Left ventricle myocardium inferior (tissue), 1 donor: ENCODE results near the gene LAMTOR1. TPM values are rescaled to one million over a fixed set of nuclear protein-coding genes. Genes with fewer than 3 reads are reported as not detected.

Experiments used
- DNase-seq: peaks from one replicate; pipeline ENCODE4 v3.0.0-alpha.2; 2020
- H3K27ac ChIP-seq: fragments of 200-600 bp; replicated peaks from 2 replicates; pipeline ENCODE4 v1.8.0; 2021
- H3K27me3 ChIP-seq: fragments of 200-600 bp; 2 replicates; pipeline ENCODE4 v1.8.0; 2021; ENCODE audit warnings: low read depth
- H3K36me3 ChIP-seq: fragments of 200-600 bp; 2 replicates; pipeline ENCODE4 v1.8.0; 2021
- H3K4me1 ChIP-seq: fragments of 200-600 bp; 2 replicates; pipeline ENCODE4 v1.8.0; 2021
- H3K4me3 ChIP-seq: fragments of 200-600 bp; 2 replicates; pipeline ENCODE4 v1.8.0; 2021; ENCODE audit warnings: mild to moderate bottlenecking, moderate library complexity
- H3K9me3 ChIP-seq: fragments of 200-600 bp; replicated peaks from 2 replicates; pipeline ENCODE4 v1.8.0; 2021
- CTCF ChIP-seq: fragments of 200-600 bp; IDR thresholded peaks from 2 replicates; pipeline ENCODE4 v1.8.0; 2021; ENCODE audit warnings: antibody characterized with exemption, mild to moderate bottlenecking, borderline replicate concordance
- intact Hi-C: fragments of 100-400 bp; cut with micrococcal nuclease; formaldehyde crosslinking; loops from one replicate; pipeline ENCODE4 v1.11.0; 2022
- total RNA-seq: library from RNA; stranded (reverse); fragmentation: NEBNext Ultra II Directional; extraction: Animal tissue kit (Norgen Biotek cat#: 25700); gene quantifications from one replicate; pipeline ENCODE4 v1.2.1, GENCODE V29; 2021
- donor health status: DM: no; HTN: yes; CAD: no; lungs with severe emphysema.

The LAMTOR1 gene
- total RNA-seq, 1 donor from 2014 or later, result 82.0 TPM

DNA sequence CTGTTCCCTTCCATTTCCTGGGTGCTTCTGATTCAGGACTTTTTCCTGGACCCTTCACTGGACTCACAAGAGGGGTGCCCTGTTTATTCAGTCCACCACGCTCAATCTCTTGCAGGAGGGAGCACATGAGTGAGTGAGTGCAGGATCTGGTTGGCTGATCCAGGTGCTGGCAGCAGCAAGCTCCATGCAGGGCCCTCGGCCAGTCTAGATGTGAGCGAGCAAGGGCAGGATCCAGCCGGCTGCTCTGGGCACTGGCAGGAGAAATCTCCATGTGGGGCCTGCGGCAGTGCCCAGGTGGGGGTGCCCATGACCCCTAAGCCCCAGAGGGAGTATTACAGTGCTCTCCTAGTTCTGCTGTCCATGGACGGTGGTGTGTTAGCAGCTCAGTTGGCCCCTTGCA, 20.9 kb upstream of the LAMTOR1 start:
- Histone ChIP-seq H3K9me3 (no peaks in the 10 kb centered on the region), H3K36me3 (no peaks in the 10 kb centered on the region), H3K4me1 (no peaks in the 10 kb centered on the region), H3K27ac (no peak overlapping the region), H3K4me3 (no peak overlapping the region), H3K27me3 (peaks cover 15% of the 10 kb centered on the region)
- TF ChIP-seq CTCF, result no peak
- DNase-seq, result no peak
- intact Hi-C loops, result no loop called here

- no peaks in the 10 kb centered on the region for H3K36me3 ChIP-seq
- no peaks in the 10 kb centered on the region for H3K9me3 ChIP-seq
- no peak overlapping the region for H3K4me3 ChIP-seq
- H3K27me3 ChIP-seq, result peaks cover 15% of the 10 kb centered on the region
- intact Hi-C loops, result no loop called here
- no peaks in the 10 kb centered on the region for H3K4me1 ChIP-seq
- no peak for DNase-seq
- no peak overlapping the region for H3K27ac ChIP-seq
- TF ChIP-seq CTCF, result no peak
Measured at GRCh38 chr11:72123117-72123653, 20.1 kb upstream of the LAMTOR1 start.

DNA sequence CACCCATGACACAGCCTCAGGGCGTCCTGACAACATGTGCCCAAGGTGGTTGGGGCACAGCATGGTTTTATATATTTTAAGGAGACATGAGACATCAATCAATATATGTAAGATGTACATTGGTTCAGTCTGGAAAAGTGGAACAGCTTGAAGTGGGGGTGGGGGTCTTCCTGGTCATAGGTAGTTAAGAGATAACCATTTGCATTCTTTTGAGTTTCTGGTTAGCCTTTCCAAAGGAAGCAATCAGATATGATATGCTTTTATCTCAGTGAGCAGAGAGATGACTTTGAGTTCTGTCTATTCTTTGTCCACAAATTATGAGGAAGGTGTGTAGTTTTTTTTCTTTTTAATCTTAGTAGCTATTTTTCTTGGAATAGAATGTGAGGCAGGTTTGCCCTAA, 19.5 kb upstream of the LAMTOR1 start:
- no peak for DNase-seq
- TF ChIP-seq CTCF, result no peak
- H3K27me3 ChIP-seq, result peaks cover 15% of the 10 kb centered on the region
- no peak overlapping the region for H3K4me3 ChIP-seq
- no peaks in the 10 kb centered on the region for H3K9me3 ChIP-seq
- H3K27ac ChIP-seq, result no peak overlapping the region
- no peaks in the 10 kb centered on the region for H3K4me1 ChIP-seq
- no peaks in the 10 kb centered on the region for H3K36me3 ChIP-seq
- intact Hi-C loops, result no loop called here

DNA sequence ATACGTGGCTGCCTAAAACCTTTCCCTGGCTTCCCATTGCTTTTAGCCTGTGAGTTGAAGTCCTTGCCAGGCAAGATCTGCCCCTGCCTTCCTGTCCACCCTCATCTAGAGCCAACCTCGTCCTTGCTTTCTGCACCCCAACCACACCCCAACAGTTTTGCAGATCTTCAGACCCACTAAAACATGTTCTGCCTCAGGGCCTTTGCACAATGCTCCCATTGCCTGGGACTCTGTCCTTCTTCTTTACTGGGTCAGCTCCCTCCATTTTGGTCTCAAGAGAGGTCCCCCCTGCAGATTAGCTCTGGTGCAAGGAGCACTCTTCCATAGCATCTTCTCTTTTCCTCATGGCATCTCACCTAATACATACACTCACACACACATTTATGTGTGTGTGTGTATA, 17.8 kb upstream of the LAMTOR1 start:
- no peak for DNase-seq
- Histone ChIP-seq H3K9me3 (no peaks in the 10 kb centered on the region), H3K4me3 (no peak overlapping the region), H3K27me3 (peaks cover 22% of the 10 kb centered on the region), H3K4me1 (no peaks in the 10 kb centered on the region), H3K27ac (no peak overlapping the region), H3K36me3 (no peaks in the 10 kb centered on the region)
- intact Hi-C loops, result no loop called here
- no peak for TF ChIP-seq CTCF

DNA sequence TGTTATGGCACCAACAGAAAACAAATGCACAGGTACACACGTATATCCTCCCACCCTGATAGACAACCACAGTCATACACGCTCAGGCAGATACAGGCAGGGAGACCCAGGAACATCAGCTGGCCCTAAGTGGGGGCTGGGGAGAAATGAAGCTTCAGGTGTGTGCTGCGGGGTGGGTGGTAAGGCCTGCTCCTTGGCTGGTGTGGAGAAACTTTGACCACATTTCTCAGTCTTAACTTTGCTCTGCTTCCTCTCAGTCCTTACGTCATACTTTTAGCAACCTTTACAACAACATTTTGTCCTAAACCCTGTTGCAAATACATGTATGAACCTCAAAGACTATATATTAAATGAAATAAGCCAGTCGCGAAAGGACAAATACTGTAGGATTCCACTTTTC, 16.1 kb upstream of the LAMTOR1 start:
- Histone ChIP-seq H3K27ac (no peak overlapping the region), H3K36me3 (no peaks in the 10 kb centered on the region), H3K4me1 (no peaks in the 10 kb centered on the region), H3K9me3 (no peaks in the 10 kb centered on the region), H3K27me3 (peaks cover 22% of the 10 kb centered on the region), H3K4me3 (no peak overlapping the region)
- no peak for DNase-seq
- no peak for TF ChIP-seq CTCF
- intact Hi-C loops, result no loop called here
